Fibroblast of villous mesenchyme (primary cell): ENCODE data around the gene RAD50. TPM values are rescaled to one million over a fixed set of nuclear protein-coding genes. Genes with fewer than 3 reads are reported as not detected.
A peak's percentile ranks its signal among the peaks of the same experiment; 100 is the strongest.

ENCODE experiments used
- DNase-seq: peaks from one replicate; pipeline ENCODE4 v3.0.0-alpha.2; 2010; ENCODE audit warnings: low read depth
- H3K4me3 ChIP-seq: 2 replicates; pipeline ENCODE4 v1.5.1; 2011; ENCODE audit warnings: low read depth, mild to moderate bottlenecking, low read length
- CTCF ChIP-seq: IDR thresholded peaks from 2 replicates; pipeline ENCODE4 v1.5.1; 2012; ENCODE audit warnings: low read depth, mild to moderate bottlenecking, low read length; ENCODE audit not compliant: insufficient read depth
- total RNA-seq: library from RNA; depleted of rRNA; stranded (reverse); fragments of >200 nt; gene quantifications from 2 replicates; pipeline ENCODE4 v1.2.3, GENCODE V29; 2012

The RAD50 gene
- total RNA-seq, 1 donor: 46.6 TPM

GRCh38 chr5:132662004-132662401, 105.2 kb downstream of the RAD50 start:
- no peak for DNase-seq
- H3K4me3 ChIP-seq: no peak overlapping the region
- TF ChIP-seq CTCF: no peak

DNA sequence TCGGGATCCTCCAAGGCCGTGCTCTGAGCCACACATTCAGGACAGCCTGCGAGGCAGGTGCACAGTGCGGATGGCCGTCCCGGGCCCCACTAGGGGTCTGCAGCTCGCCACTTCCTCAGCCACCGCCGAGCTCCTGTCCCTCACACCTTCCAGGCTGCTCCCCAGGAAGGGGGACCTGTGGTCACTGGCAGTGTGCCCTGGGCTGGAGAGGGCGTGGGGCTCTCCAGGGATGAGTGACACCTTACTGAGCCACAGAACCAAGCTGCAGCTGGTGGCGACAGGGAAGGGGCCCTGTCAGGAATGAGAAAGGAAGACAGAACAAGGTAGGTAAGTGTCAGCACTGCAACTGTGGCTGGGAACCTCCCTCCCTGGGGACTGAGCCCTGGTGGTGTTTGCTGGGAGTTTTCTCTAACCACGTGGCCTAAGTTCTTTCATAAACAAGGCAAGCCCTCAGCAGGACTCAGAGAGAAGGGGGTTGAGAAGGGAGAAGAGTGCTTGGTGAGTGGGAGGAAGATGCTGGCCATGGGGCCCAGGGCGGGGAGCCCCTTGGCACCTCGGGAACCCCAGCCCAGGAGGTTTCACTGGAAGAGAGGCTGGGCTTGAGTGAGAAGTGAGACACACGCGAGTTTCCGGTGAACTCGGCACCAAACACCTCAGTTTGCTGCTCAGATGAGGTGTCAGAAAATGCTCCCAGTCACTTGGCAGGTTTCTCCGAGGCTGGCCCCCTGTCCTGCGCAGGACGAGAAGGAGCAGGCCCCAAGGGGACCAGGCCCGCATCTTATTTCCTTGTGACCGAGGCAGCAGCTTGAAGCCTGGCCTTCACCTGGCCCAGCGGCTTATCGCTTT, 106.4 kb downstream of the RAD50 start:
- DNase-seq: peak; percentile 31
- H3K4me3 ChIP-seq: no peak overlapping the region
- TF ChIP-seq CTCF: peak; percentile 12

DNA sequence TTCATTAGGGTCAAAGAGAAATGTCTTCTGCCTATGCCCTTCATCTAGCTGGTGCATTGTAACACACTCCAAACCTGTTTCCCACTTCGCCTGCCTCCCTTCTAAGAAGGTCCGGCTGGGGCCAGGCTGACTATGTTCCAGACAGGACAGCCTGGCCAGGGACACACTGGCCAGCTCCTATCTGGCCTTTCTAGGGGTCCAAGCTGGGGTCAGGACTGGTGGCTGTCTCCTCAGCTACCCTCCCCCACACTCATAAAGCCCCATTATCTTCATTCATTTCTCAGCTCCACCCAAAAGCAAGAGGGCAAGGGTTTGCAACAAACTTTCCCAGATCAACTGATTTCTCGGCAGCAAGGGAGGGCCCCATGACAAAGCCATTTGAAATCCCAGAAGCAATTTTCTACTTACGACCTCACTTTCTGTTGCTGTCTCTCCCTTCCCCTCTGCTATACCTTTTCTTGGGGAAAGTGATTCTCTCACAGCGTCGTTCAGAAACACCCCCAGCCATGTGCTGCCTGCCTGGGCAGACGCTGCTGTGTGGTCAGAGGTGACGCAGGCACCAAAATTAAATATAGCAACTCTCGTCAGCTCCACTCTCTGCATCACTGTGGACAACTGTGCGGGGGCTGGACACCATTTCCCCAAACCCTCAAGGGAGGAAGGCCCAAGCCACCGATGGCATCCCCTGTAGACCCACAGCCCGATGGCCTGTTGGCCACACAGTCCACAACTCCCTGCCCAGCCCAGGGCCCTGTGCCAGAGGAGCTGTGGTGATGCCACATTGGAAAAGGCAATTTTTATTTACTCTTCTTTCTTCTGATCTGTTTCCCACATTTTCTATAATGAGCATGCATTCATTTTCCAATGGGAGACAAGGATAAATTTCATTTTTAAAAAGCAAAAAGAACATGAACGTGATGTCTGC, 107.3 kb downstream of the RAD50 start:
- peak; percentile 28 for DNase-seq
- no peak overlapping the region for H3K4me3 ChIP-seq
- TF ChIP-seq CTCF: no peak

- TF ChIP-seq CTCF: no peak
- DNase-seq: no peak
- no peak overlapping the region for H3K4me3 ChIP-seq
Observed at GRCh38 chr5:132664696-132665209, 108.0 kb downstream of the RAD50 start.

DNA sequence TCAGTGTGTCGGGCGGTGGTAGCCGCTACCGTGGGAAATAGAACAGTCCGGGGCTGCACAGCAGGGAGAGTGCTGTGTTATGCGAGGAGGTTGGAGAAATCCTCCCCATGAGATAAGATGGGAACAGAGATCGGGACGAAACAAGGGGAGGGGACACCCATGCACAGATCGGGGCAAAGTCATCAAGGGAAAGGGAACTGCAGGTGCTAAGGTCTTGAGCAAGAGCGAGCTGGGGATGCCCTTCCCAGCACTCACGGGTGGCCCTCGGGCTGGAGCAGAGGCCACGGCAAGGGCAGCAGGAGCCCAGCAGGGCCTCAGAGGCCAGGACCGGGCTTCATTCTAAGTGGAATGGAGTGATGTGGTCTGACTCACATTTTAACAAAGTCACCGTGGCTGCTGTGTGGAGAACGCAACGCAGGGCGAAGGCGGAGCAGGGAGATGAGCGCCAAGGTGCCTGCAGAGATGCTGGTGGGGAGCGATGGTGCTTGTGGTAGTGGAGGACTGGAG, 108.8 kb downstream of the RAD50 start:
- no peak for TF ChIP-seq CTCF
- DNase-seq: no peak
- H3K4me3 ChIP-seq: no peak overlapping the region

DNA sequence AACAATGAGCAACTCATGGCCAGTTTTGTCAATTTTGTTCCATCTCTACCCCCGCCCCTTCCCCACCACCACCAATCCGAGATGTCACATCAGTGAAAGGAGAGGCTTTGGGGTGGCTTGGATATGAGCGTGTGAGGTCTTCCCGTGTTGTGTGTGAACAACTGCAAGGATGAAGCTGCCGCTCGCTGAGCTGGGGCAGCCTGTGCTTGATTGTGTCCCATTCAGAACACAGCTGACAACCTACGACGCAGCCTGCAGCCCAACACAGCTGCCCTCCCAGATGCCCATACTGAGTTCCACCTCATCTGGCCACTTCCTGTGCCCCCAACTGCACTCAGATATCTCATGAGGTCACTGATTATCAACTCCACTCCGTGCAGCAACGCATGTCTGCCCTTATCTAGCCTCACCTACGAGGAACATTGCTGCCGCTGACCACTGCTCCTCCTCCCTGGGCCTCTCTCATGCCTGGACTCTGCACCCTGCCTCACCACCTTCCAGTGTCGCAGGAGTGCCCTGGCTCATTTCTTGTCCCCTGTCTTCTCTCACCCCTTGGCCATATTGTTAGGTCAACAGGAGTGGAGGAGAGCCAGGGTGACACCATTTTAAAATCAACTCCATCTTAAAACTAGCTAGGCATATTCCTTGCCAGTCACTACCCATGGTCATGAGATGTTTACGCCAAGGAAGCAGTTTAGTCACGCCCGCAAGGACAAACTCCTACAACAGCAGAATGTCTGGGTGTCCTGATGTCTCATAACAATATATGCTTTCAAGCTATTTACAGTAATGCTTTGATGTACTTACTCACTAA, 109.7 kb downstream of the RAD50 start:
- H3K4me3 ChIP-seq: no peak overlapping the region
- no peak for TF ChIP-seq CTCF
- DNase-seq: no peak
